Measurements from ENCODE around the gene CALHM4.

The CALHM4 gene
- long read RNA-seq, donor 1, result 0 reads
- long read RNA-seq, donor 2, result 0 reads
- long read RNA-seq, donor 3, result 0 reads
- long read RNA-seq, donor 4, result 0 reads
- long read RNA-seq, donor 5, result 0 reads
- long read RNA-seq, donor 6, result 0 reads
- long read RNA-seq, donor 7, result 0 reads
- long read RNA-seq, donor 8, result 0 reads

- no peak for DNase-seq
Observed at GRCh38 chr6:116553451-116553850, at the start of gene CALHM4. CALHM4 (plus strand) TSS chr6:116553751; CDS start chr6:116553794, 43 bp downstream.

GRCh38 chr6:116507324-116507723 is 46.2 kb upstream of the CALHM4 start:
- DNase-seq, result no peak

GRCh38 chr6:116508527-116508926 is 45.0 kb upstream of the CALHM4 start:
- DNase-seq, result no peak

GRCh38 chr6:116511424-116512110 is 42.0 kb upstream of the CALHM4 start, which contains the start of gene CALHM5:
CALHM5 (plus strand) TSS chr6:116511639; CDS start chr6:116511697, 58 bp downstream.
- DNase-seq, result peak; percentile 35

- no peak for DNase-seq
Observed at GRCh38 chr6:116512111-116512559, 41.4 kb upstream of the CALHM4 start.

- no peak for DNase-seq
Observed at GRCh38 chr6:116512734-116513133, 40.8 kb upstream of the CALHM4 start.

- no peak for DNase-seq
Observed at GRCh38 chr6:116513224-116513875, 40.2 kb upstream of the CALHM4 start.

- no peak for DNase-seq
Observed at GRCh38 chr6:116514111-116514510, 39.4 kb upstream of the CALHM4 start.

GRCh38 chr6:116515141-116515540 is 38.4 kb upstream of the CALHM4 start:
- DNase-seq, result no peak

- no peak for DNase-seq
Observed at GRCh38 chr6:116518621-116519368, 34.8 kb upstream of the CALHM4 start.

GRCh38 chr6:116522896-116523295 is 30.7 kb upstream of the CALHM4 start:
- no peak for DNase-seq

- DNase-seq, result no peak
Observed at GRCh38 chr6:116524236-116524635, 29.3 kb upstream of the CALHM4 start.

- no peak for DNase-seq
Observed at GRCh38 chr6:116528133-116528532, 25.4 kb upstream of the CALHM4 start.

- no peak for DNase-seq
Observed at GRCh38 chr6:116528780-116529179, 24.8 kb upstream of the CALHM4 start.

- no peak for DNase-seq
Observed at GRCh38 chr6:116529466-116530290, 23.9 kb upstream of the CALHM4 start.

GRCh38 chr6:116530436-116530835 is 23.1 kb upstream of the CALHM4 start:
- no peak for DNase-seq

- no peak for DNase-seq
Observed at GRCh38 chr6:116531675-116532570, 21.6 kb upstream of the CALHM4 start.

GRCh38 chr6:116533233-116533957 is 20.2 kb upstream of the CALHM4 start:
- no peak for DNase-seq

- no peak for DNase-seq
Observed at GRCh38 chr6:116535109-116535508, 18.4 kb upstream of the CALHM4 start.

- DNase-seq, result no peak
Observed at GRCh38 chr6:116536216-116536621, 17.3 kb upstream of the CALHM4 start.
